Measurements from ENCODE around the gene PARD3.

- no peak for TF ChIP-seq CTCF (IDR thresholded peaks at IDR 0.05; ENCODE audit: insufficient read depth, low read length, poor library complexity, severe bottlenecking)
- no peak for TF ChIP-seq EZH2phosphoT487 (conservative IDR thresholded peaks at IDR 0.05; ENCODE audit: low read length)
These were observed 57.2 kb downstream of the PARD3 start for GRCh38 chr10:34757933-34758332.
